ENCODE results near the gene METTL15. TPM values are rescaled to one million over a fixed set of nuclear protein-coding genes. Genes with fewer than 3 reads are reported as not detected.
"Not testable (repeated sequence)": the region's sequence is repeated elsewhere in the genome, so short reads cannot be mapped to it uniquely, and the experiment has no call there.

METTL15 gene
- total RNA-seq, 1 donor from 2014 or later, result 14.7 TPM

GRCh38 chr11:28086569-28086968, 21.6 kb upstream of the METTL15 start:
- Histone ChIP-seq H3K9me3 (no peaks in the 10 kb centered on the region), H3K4me3 (no peak overlapping the region), H3K4me1 (no peaks in the 10 kb centered on the region), H3K27ac (no peak overlapping the region), H3K27me3 (no peaks in the 10 kb centered on the region), H3K36me3 (no peaks in the 10 kb centered on the region)
- DNase-seq (ENCODE audit: extremely low spot score in 2 of 2), result no peak
- no peak for TF ChIP-seq POLR2AphosphoS5 (IDR thresholded peaks at IDR 0.05; ENCODE audit: insufficient read depth in 1 of 2, low read depth in 1 of 2)
- intact Hi-C loops (cut with DNase I), result no loop called here

- H3K27me3 ChIP-seq; H3K4me1 ChIP-seq; H3K4me3 ChIP-seq; intact Hi-C loops (cut with DNase I); H3K9me3 ChIP-seq; H3K27ac ChIP-seq; DNase-seq (ENCODE audit: extremely low spot score in 2 of 2); H3K36me3 ChIP-seq: not testable (repeated sequence)
Measured at GRCh38 chr11:28087192-28087591, 21.0 kb upstream of the METTL15 start.

GRCh38 chr11:28087693-28088092, 20.5 kb upstream of the METTL15 start:
- H3K36me3 ChIP-seq; H3K4me3 ChIP-seq; H3K9me3 ChIP-seq; intact Hi-C loops (cut with DNase I); H3K27me3 ChIP-seq; H3K4me1 ChIP-seq; DNase-seq (ENCODE audit: extremely low spot score in 2 of 2); H3K27ac ChIP-seq: not testable (repeated sequence)

GRCh38 chr11:28089378-28089777, 18.8 kb upstream of the METTL15 start:
- Histone ChIP-seq H3K27ac (no peak overlapping the region), H3K4me1 (no peaks in the 10 kb centered on the region), H3K36me3 (no peaks in the 10 kb centered on the region), H3K4me3 (no peak overlapping the region), H3K9me3 (no peaks in the 10 kb centered on the region), H3K27me3 (no peaks in the 10 kb centered on the region)
- intact Hi-C loops (cut with DNase I), result no loop called here
- no peak for DNase-seq (ENCODE audit: extremely low spot score in 2 of 2)
- TF ChIP-seq POLR2A (IDR thresholded peaks at IDR 0.05) (no peak), CTCF (IDR thresholded peaks at IDR 0.05) (no peak), POLR2AphosphoS5 (IDR thresholded peaks at IDR 0.05; ENCODE audit: insufficient read depth in 1 of 2, low read depth in 1 of 2) (no peak)

GRCh38 chr11:28090052-28090749, 18.0 kb upstream of the METTL15 start:
- intact Hi-C loops (cut with DNase I), result no loop called here
- H3K9me3 ChIP-seq, result no peaks in the 10 kb centered on the region
- no peak for DNase-seq (ENCODE audit: extremely low spot score in 2 of 2)
- no peaks in the 10 kb centered on the region for H3K27me3 ChIP-seq
- H3K36me3 ChIP-seq, result no peaks in the 10 kb centered on the region
- no peak overlapping the region for H3K4me3 ChIP-seq
- no peak overlapping the region for H3K27ac ChIP-seq
- H3K4me1 ChIP-seq, result no peaks in the 10 kb centered on the region
- TF ChIP-seq CTCF (IDR thresholded peaks at IDR 0.05) (no peak), POLR2AphosphoS5 (IDR thresholded peaks at IDR 0.05; ENCODE audit: insufficient read depth in 1 of 2, low read depth in 1 of 2) (no peak), POLR2A (IDR thresholded peaks at IDR 0.05) (no peak)

- no peak for TF ChIP-seq CTCF (IDR thresholded peaks at IDR 0.05)
- no peak for TF ChIP-seq POLR2AphosphoS5 (IDR thresholded peaks at IDR 0.05; ENCODE audit: insufficient read depth in 1 of 2, low read depth in 1 of 2)
- no peak for TF ChIP-seq POLR2A (IDR thresholded peaks at IDR 0.05)
- H3K27ac ChIP-seq, result no peak overlapping the region
- intact Hi-C loops (cut with DNase I), result no loop called here
Measured at GRCh38 chr11:28092786-28093185, 15.4 kb upstream of the METTL15 start.

More at GRCh38 chr11:28092786-28093185, 15.4 kb upstream of the METTL15 start:
- DNase-seq (ENCODE audit: extremely low spot score in 2 of 2), result no peak
- Histone ChIP-seq H3K4me3 (no peak overlapping the region), H3K9me3 (no peaks in the 10 kb centered on the region), H3K36me3 (no peaks in the 10 kb centered on the region), H3K4me1 (no peaks in the 10 kb centered on the region), H3K27me3 (no peaks in the 10 kb centered on the region)

Measured in vagina (tissue), 2 donors.